ENCODE results near the gene GIMAP6.

- TF ChIP-seq CTCF (IDR thresholded peaks at IDR 0.05; ENCODE audit: insufficient read depth, low read length, poor library complexity, severe bottlenecking) (no peak), EZH2phosphoT487 (conservative IDR thresholded peaks at IDR 0.05; ENCODE audit: low read length) (no peak)
These were observed 10.7 kb upstream of the GIMAP6 start for GRCh38 chr7:150642926-150643325.

Data from SU-DHL-6 (cell line).